Stomach smooth muscle (tissue), 2 donors: Measurements from ENCODE around the gene CCDC102B.

Experiments
- H3K27ac ChIP-seq: one replicate; pipeline ENCODE4 v1.7.0; 2013; ENCODE audit warnings: mild to moderate bottlenecking, low read length, inconsistent platforms
- H3K27me3 ChIP-seq, 2 donors: one replicate each; pipeline ENCODE4 v1.7.0; 2013; ENCODE audit warnings: low read length in 2 of 2; ENCODE audit not compliant: insufficient read depth in 2 of 2, control insufficient read depth in 1 of 2
- H3K36me3 ChIP-seq, 2 donors: one replicate each; pipeline ENCODE4 v1.7.0; 2013; ENCODE audit warnings: low read length in 2 of 2; ENCODE audit not compliant: control insufficient read depth in 2 of 2, insufficient read depth in 2 of 2
- H3K4me1 ChIP-seq: one replicate; pipeline ENCODE4 v1.7.0; 2013; ENCODE audit warnings: low read length; ENCODE audit not compliant: control insufficient read depth, insufficient read depth
- H3K4me3 ChIP-seq, 2 donors: one replicate each; pipeline ENCODE4 v1.7.0; 2013; ENCODE audit warnings: low read length in 2 of 2
- H3K9ac ChIP-seq, 2 donors: one replicate each; pipeline ENCODE4 v1.7.0; 2013; ENCODE audit warnings: low read length in 2 of 2, mild to moderate bottlenecking in 1 of 2
- H3K9me3 ChIP-seq, 2 donors: one replicate each; pipeline ENCODE4 v1.7.0; 2013; ENCODE audit warnings: low read length in 2 of 2; ENCODE audit not compliant: control insufficient read depth in 2 of 2
- donor health status: healthy.
- donor health status: Pancreatic carcinoma.

Gene CCDC102B

DNA sequence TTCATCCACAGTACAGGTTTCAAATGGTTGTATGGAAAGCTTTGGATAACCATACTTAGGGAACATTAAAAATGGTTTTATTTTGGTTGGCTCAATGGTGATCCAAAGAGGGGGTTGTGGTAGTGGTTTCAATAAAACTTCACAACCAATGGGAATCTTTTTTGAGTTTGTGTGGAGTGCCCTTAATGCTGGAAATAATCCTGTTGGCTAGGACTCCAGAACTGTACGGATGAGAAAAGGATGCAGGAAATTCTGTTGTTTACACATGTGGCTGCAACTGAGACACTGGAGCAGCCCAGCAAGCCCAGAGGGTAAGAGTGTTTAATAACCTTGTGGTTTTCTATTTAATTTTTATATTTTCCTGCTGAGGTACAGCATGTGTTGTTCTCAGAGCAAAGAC lies at the start of gene CCDC102B:
CCDC102B (plus strand) TSS at position 210 of the 400 bp plus-strand sequence. CDS start 38,684 bp downstream, outside the sequence.
- H3K27ac ChIP-seq: no peak within 1 kb of the TSS
- no peaks in the 10 kb centered on the region for H3K36me3 ChIP-seq
- H3K9ac ChIP-seq: no peak within 1 kb of the TSS
- H3K27me3 ChIP-seq: no peaks in the 10 kb centered on the region
- no peaks in the 10 kb centered on the region for H3K9me3 ChIP-seq
- no peak within 1 kb of the TSS for H3K4me3 ChIP-seq
- no peaks in the 10 kb centered on the region for H3K4me1 ChIP-seq

DNA sequence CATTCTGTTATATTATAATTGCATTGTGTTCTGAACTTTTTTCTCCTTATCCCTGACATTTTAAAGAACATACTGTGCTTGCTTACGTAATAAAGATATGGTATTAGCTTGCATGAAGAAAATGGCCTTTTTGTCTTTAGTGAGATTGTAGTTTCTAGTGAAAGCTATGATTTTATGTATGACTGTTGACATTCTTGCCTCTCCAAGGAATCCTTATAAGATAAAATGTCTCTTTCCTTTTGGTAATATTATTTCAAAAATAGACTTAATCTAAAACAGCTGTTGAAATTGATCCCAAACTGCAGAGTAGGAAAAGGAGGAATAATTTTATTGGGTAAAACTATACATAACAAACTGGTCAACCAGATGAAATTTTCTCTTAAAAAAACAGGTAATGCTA lies 40.8 kb upstream of the CCDC102B start:
- Histone ChIP-seq H3K36me3 (no peaks in the 10 kb centered on the region), H3K27ac (no peak overlapping the region), H3K9ac (no peak overlapping the region), H3K4me3 (no peak overlapping the region), H3K9me3 (no peaks in the 10 kb centered on the region), H3K27me3 (no peaks in the 10 kb centered on the region), H3K4me1 (no peaks in the 10 kb centered on the region)

DNA sequence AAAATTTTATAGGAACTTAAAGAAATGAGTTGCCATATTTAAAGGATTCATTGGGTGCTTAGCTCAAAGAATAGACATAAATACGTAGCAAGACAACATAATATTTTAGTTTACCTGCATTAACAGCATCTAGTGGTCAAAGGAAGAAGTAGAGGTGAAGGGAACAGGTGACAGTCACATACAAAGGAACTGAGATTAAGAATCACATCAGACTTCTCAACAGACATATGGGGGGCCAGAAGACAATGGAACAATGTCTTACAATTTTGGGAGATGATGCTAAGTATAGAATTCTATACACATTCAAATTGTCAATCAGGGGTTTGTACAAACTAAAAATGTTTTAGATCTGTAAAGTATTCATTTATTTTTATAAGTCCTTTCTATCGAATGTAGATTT lies 38.6 kb upstream of the CCDC102B start:
- no peak overlapping the region for H3K27ac ChIP-seq
- no peaks in the 10 kb centered on the region for H3K4me1 ChIP-seq
- H3K36me3 ChIP-seq: no peaks in the 10 kb centered on the region
- H3K4me3 ChIP-seq: no peak overlapping the region
- H3K27me3 ChIP-seq: no peaks in the 10 kb centered on the region
- H3K9ac ChIP-seq: no peak overlapping the region
- no peaks in the 10 kb centered on the region for H3K9me3 ChIP-seq

DNA sequence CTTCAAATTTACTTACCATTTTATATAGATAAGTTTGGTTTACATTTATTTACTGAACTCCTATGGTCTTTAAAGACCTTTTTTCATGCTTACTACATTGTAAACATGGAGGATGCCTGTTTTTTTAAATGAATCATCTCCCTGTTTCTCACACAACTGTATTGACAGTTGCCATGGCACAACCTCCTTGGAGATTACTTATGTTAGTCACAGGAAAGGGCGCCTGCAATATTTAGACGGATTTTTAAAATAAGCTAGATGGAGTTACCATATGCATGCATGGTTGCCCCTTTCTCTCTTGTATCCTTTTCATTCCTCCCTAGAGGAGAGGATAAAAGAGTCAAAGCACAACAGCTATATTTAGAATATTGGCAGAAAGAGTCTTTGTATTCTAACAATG lies 34.8 kb upstream of the CCDC102B start:
- Histone ChIP-seq H3K4me3 (no peak overlapping the region), H3K27ac (no peak overlapping the region), H3K36me3 (no peaks in the 10 kb centered on the region), H3K9me3 (no peaks in the 10 kb centered on the region), H3K4me1 (no peaks in the 10 kb centered on the region), H3K27me3 (no peaks in the 10 kb centered on the region), H3K9ac (no peak overlapping the region)

DNA sequence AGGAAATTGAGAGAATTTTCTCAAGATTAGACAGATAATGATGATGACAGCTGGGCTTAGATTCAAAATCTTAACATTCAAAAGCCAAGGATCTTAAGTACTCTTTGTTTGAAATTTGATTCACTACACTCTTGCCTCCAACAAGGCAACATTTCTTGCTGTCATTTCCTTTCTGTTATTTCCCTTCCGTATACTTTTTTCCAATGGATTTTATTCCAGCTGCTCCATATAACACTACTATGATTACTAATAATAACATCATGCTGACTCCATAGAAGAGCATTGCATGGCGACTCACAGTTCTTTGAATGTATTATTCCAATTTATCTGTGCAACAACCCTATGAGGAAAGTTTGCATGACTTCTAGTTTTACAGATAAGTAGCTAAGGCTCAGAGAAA lies 33.9 kb upstream of the CCDC102B start:
- Histone ChIP-seq H3K9me3 (no peaks in the 10 kb centered on the region), H3K27me3 (no peaks in the 10 kb centered on the region), H3K4me3 (no peak overlapping the region), H3K9ac (no peak overlapping the region), H3K27ac (no peak overlapping the region), H3K36me3 (no peaks in the 10 kb centered on the region), H3K4me1 (no peaks in the 10 kb centered on the region)

DNA sequence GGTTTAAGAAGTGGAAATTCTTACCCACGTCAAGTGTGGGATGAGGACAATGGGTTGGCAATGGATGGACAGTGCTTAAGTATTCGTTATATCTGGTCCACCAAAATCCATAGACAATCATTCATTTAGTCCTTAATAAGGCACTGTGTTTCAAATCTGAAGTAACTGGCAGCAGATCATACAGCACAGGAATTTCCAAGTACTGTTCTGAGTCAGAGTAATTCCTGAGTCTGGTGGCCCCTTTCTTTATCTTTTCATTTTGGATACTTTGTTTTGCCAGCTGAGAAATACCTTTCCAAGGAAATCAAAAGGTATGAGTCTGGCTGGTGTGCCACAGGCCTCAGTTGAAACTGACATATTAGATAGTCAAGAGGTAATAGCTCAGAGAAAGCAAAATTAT lies 31.4 kb upstream of the CCDC102B start:
- no peak overlapping the region for H3K4me3 ChIP-seq
- no peaks in the 10 kb centered on the region for H3K27me3 ChIP-seq
- no peak overlapping the region for H3K9ac ChIP-seq
- no peak overlapping the region for H3K27ac ChIP-seq
- no peaks in the 10 kb centered on the region for H3K4me1 ChIP-seq
- H3K9me3 ChIP-seq: no peaks in the 10 kb centered on the region
- H3K36me3 ChIP-seq: no peaks in the 10 kb centered on the region

DNA sequence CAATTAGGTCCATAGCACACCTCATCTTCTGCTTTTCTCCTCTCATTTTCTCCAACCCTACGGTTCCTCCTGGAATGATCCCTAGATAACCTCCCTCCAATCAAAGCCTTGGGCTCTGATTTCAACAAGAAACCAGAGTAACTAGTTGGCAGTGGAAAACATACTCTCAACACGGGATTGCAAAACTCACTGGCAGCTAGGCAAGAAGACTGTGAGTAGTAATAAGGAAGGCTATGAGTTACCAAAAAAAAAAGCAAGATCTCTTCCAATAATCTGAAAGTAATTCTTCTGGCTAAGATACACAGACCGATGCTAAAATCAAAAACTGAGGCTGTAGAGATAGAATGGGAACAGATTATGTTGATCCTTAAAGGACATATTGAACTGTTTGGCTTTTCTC lies 28.4 kb upstream of the CCDC102B start:
- H3K4me1 ChIP-seq: no peaks in the 10 kb centered on the region
- no peaks in the 10 kb centered on the region for H3K9me3 ChIP-seq
- no peaks in the 10 kb centered on the region for H3K36me3 ChIP-seq
- no peak overlapping the region for H3K27ac ChIP-seq
- no peaks in the 10 kb centered on the region for H3K27me3 ChIP-seq
- H3K9ac ChIP-seq: no peak overlapping the region
- no peak overlapping the region for H3K4me3 ChIP-seq

DNA sequence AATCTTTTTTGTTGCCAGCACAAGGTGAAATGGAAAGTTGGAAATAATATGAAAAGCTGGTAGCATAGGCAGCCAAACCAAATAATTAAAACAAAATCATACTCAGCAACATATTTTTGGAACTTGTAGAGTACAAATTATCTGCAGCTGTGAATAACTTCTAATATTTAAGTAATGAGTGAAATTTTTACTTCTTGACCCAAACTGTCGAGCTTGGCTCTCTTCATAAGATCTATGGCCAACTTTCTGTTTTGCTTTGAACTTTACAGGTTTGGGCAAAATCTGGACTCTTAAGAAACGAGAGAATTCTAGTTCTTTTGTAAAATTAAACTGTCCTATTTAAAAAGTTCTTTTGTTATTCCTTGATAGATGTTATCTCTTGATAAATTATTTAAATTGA lies 25.6 kb upstream of the CCDC102B start:
- no peak overlapping the region for H3K9ac ChIP-seq
- no peaks in the 10 kb centered on the region for H3K9me3 ChIP-seq
- no peaks in the 10 kb centered on the region for H3K27me3 ChIP-seq
- no peak overlapping the region for H3K27ac ChIP-seq
- no peaks in the 10 kb centered on the region for H3K4me1 ChIP-seq
- H3K4me3 ChIP-seq: no peak overlapping the region
- H3K36me3 ChIP-seq: no peaks in the 10 kb centered on the region

DNA sequence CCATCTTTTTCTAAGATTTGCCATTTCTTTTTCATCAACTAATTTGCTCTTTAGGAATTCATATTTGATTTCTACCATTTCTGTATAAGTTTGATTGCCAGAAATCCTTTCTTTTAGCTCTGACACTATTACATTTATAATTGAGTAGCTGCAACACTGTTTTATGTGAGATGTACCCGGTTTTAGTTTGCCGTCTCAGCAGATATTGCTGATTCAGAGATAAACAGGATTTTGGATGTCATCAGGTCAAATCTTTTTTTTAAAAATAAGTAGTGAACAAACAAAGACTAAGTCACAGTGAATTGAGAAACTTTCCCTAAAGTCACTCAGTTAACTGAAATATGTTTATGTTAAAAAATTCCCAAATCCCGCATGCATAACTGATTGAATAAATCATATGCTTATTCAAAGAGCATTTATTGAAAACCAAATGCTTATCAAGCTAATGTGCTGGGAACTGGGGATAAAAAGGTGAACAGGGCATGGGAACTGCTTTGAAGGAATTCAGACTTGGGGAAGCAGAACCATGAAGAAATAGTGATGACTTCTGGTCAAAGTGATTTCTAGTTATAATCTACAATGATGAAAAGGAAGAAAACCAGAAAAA lies 19.5 kb upstream of the CCDC102B start:
- H3K27me3 ChIP-seq: no peaks in the 10 kb centered on the region
- no peaks in the 10 kb centered on the region for H3K9me3 ChIP-seq
- no peaks in the 10 kb centered on the region for H3K36me3 ChIP-seq
- H3K4me1 ChIP-seq: no peaks in the 10 kb centered on the region
- H3K4me3 ChIP-seq: no peak overlapping the region
- H3K27ac ChIP-seq: no peak overlapping the region
- no peak overlapping the region for H3K9ac ChIP-seq

DNA sequence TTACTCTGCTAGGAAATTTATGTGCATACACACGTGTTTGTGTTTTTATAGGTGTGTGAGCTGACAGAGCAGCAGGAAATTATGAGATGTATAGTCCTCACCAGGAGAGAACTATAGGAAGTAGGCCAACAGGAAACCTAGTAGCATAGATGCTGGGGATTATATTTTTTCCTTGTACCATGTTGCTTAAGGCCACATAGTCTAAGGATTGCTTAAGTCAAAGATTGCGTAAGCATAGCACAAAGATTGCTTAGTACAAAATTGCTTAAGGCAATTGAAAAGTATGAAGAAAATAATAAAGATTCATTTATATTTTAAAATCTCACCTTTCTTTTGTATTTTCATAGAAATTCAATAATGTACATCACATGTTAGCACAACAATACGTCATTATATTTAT lies 18.7 kb upstream of the CCDC102B start:
- H3K9me3 ChIP-seq: no peaks in the 10 kb centered on the region
- no peak overlapping the region for H3K27ac ChIP-seq
- H3K4me3 ChIP-seq: no peak overlapping the region
- no peaks in the 10 kb centered on the region for H3K4me1 ChIP-seq
- no peaks in the 10 kb centered on the region for H3K36me3 ChIP-seq
- H3K9ac ChIP-seq: no peak overlapping the region
- no peaks in the 10 kb centered on the region for H3K27me3 ChIP-seq

DNA sequence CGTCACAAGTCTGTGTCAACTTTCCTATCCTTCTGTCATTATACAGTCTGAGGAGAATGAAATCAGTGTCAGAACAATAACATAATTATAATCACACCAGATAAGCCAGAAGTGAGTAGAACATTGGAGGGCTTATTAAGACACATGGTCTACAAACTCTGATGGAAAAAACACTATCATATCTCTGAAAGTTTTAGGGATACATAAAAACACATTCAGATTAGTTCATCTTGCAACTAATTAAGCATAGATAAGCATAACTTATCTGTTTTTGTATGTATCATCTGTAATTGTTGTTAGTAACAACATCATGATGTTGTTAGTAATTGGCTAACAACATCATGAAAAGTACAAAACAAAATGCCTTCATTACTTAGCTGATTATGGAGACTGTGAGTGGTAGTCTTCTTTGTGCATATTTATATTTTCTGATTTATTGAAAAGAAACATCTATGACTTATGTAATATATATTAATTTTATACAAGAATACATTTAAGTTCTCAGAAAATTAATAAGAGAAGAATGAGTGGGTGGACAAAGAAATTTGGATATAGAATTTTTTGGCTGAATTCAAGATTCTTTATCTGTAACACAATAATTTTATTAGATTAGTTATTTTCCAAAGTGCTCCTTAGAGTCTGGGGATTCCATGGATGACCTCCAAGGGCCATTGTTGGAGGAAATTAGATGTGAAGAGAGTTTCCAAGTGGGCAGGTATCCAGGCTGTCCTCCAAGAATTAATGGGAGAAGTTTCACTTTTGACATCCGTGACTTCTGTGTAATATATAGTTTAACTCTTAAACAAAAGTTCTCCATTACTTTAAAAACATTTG lies 16.9 kb upstream of the CCDC102B start:
- no peaks in the 10 kb centered on the region for H3K36me3 ChIP-seq
- no peak overlapping the region for H3K9ac ChIP-seq
- no peak overlapping the region for H3K4me3 ChIP-seq
- H3K27ac ChIP-seq: no peak overlapping the region
- no peaks in the 10 kb centered on the region for H3K27me3 ChIP-seq
- H3K4me1 ChIP-seq: no peaks in the 10 kb centered on the region
- no peaks in the 10 kb centered on the region for H3K9me3 ChIP-seq
